ENCODE data around the gene C1orf35.
"Not testable (repeated sequence)": the region's sequence is repeated elsewhere in the genome, so short reads cannot be mapped to it uniquely, and the experiment has no call there.

C1orf35 gene

DNA sequence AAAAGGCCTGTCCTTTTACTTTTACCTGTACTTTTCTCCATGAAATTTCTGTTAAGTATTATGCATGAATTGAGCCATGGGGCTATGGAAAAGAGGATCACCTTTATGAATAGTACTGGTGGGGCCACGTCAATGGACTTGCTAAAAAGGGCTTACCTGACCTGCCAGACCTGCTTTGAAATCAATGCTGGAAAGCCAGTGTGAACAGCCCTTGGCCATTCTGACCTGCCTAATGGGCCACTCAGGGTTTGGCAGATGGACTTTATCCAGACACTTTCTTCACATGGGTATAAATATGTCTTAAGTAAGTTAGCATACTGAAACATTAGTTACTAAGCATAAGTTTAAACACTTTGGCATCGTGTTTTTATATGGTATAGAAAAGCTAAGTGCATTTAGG is 28.6 kb upstream of the C1orf35 start:
- no peak for DNase-seq (ENCODE audit: low spot score)
- H3K4me1 Mint-ChIP-seq (ENCODE audit: low read depth) = peaks cover 3% of the 10 kb centered on the region
- no peaks in the 10 kb centered on the region for H3K36me3 Mint-ChIP-seq (ENCODE audit: low read depth)
- H3K4me3 Mint-ChIP-seq = no peak overlapping the region
- no peaks in the 10 kb centered on the region for H3K9me3 Mint-ChIP-seq
- H3K27me3 Mint-ChIP-seq (ENCODE audit: low read depth) = peaks cover 34% of the 10 kb centered on the region
- H3K27ac Mint-ChIP-seq = no peak overlapping the region

DNA sequence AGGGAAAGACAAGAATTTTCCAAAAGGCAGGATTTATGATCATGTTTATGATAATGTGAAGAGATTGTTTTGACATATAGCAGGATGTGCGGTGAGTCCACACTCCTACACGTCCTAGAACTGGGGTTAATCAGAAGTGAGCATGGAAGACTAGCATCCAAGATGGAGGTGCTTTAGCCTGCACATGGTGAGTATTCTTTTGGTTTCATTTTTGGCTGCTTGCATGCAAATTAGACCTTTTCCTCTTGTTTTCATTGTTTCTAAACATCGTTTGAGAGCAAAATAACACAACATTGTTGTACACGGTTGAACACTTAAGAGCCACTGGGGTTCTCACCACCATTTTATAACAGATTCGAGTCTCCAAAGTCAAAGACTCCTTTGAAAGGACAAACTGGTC is 22.1 kb upstream of the C1orf35 start:
- Mint-ChIP-seq H3K27me3 (ENCODE audit: low read depth) (peaks cover 9% of the 10 kb centered on the region), H3K4me1 (ENCODE audit: low read depth) (peaks cover 4% of the 10 kb centered on the region), H3K36me3 (ENCODE audit: low read depth) (no peaks in the 10 kb centered on the region), H3K4me3 (no peak overlapping the region), H3K9me3 (peaks cover under 1% of the 10 kb centered on the region), H3K27ac (no peak overlapping the region)
- no peak for DNase-seq (ENCODE audit: low spot score)

- peaks cover 4% of the 10 kb centered on the region for H3K4me1 Mint-ChIP-seq (ENCODE audit: low read depth)
- H3K27ac Mint-ChIP-seq = no peak overlapping the region
- H3K27me3 Mint-ChIP-seq (ENCODE audit: low read depth) = peaks cover 6% of the 10 kb centered on the region
- no peak overlapping the region for H3K4me3 Mint-ChIP-seq
- H3K36me3 Mint-ChIP-seq (ENCODE audit: low read depth) = no peaks in the 10 kb centered on the region
- no peak for DNase-seq (ENCODE audit: low spot score)
- H3K9me3 Mint-ChIP-seq = peaks cover 12% of the 10 kb centered on the region
Observed at GRCh38 chr1:228123505-228123904, 20.4 kb upstream of the C1orf35 start.

DNA sequence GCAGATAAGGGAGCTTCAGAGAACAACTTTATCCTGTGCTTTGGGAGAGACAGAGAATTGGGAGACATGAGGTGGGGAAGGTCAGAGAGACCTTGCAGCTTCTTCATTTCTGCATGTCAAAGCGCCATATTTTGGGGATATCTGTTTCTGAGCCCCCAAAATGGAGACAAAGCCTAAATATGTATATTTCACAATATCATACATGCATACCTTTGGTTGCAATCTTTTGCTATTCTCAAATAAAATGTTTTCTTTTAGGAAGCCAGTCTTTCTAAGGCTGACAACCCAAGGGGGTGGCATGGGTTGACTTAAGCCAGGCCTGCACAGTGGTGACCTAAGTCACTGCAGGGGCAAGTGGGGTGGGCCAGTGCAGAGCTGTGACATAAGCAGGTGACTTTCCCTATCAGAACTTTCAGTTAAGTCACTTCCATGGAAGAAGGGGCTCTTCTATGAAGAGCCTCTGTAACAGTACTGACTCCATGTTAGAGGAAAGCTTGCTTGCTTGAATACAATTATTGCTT is 19.9 kb upstream of the C1orf35 start:
- DNase-seq (ENCODE audit: low spot score) = no peak
- peaks cover 2% of the 10 kb centered on the region for H3K36me3 Mint-ChIP-seq (ENCODE audit: low read depth)
- peaks cover 3% of the 10 kb centered on the region for H3K27me3 Mint-ChIP-seq (ENCODE audit: low read depth)
- no peak overlapping the region for H3K27ac Mint-ChIP-seq
- peaks cover 4% of the 10 kb centered on the region for H3K4me1 Mint-ChIP-seq (ENCODE audit: low read depth)
- H3K9me3 Mint-ChIP-seq = peaks cover 15% of the 10 kb centered on the region
- H3K4me3 Mint-ChIP-seq = no peak overlapping the region

DNA sequence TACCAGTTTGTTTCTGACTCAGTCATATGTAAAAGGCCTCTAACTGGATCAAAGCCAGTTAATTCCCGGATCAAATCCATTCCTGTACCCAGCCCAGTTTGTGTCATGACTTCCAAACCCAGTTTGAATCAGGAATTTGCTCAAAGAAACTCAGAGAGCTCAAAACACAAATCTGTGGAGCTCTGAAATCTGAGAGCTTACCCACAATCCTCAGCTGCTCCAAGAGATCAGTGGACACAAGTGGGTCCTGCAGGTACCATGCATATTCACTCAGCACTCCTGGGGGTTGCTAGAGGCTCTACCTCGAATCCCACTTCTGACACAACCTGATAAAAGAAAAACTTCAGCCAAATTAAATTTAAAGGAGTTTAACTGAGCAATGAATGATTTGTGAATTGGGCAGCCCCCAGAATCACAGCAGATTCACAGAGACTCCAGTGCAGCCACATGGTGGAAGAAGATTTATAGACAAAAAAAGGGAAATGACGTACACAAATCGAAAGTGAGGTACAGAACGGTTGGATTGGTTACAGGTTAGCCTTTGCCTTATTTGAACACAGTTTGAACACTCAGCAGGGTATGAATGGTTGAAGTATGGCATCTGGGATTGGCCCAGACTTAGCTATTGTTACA is 17.8 kb upstream of the C1orf35 start:
- H3K27ac Mint-ChIP-seq = no peak overlapping the region
- H3K27me3 Mint-ChIP-seq (ENCODE audit: low read depth) = no peaks in the 10 kb centered on the region
- no peak for DNase-seq (ENCODE audit: low spot score)
- H3K4me3 Mint-ChIP-seq = peak overlapping the region; percentile 41
- peaks cover 4% of the 10 kb centered on the region for H3K4me1 Mint-ChIP-seq (ENCODE audit: low read depth)
- peaks cover 21% of the 10 kb centered on the region for H3K9me3 Mint-ChIP-seq
- peaks cover 7% of the 10 kb centered on the region for H3K36me3 Mint-ChIP-seq (ENCODE audit: low read depth)

GRCh38 chr1:228120351-228120750 is 17.2 kb upstream of the C1orf35 start:
- Mint-ChIP-seq H3K4me1 (ENCODE audit: low read depth) (peaks cover 4% of the 10 kb centered on the region), H3K36me3 (ENCODE audit: low read depth) (peaks cover 7% of the 10 kb centered on the region), H3K9me3 (peaks cover 21% of the 10 kb centered on the region), H3K27me3 (ENCODE audit: low read depth) (no peaks in the 10 kb centered on the region), H3K4me3 (no peak overlapping the region), H3K27ac (no peak overlapping the region)
- DNase-seq (ENCODE audit: low spot score) = no peak

- no peak for DNase-seq (ENCODE audit: low spot score)
- Mint-ChIP-seq H3K4me1 (ENCODE audit: low read depth) (peaks cover 4% of the 10 kb centered on the region), H3K27me3 (ENCODE audit: low read depth) (no peaks in the 10 kb centered on the region), H3K27ac (no peak overlapping the region), H3K4me3 (no peak overlapping the region), H3K9me3 (peaks cover 21% of the 10 kb centered on the region), H3K36me3 (ENCODE audit: low read depth) (peaks cover 7% of the 10 kb centered on the region)
Observed at GRCh38 chr1:228118040-228118439, 14.9 kb upstream of the C1orf35 start.

GRCh38 chr1:228117335-228117734 is 14.2 kb upstream of the C1orf35 start:
- Mint-ChIP-seq H3K36me3 (ENCODE audit: low read depth) (peaks cover 7% of the 10 kb centered on the region), H3K4me3 (no peak overlapping the region), H3K27ac (no peak overlapping the region), H3K9me3 (peaks cover 21% of the 10 kb centered on the region), H3K4me1 (ENCODE audit: low read depth) (peaks cover 4% of the 10 kb centered on the region), H3K27me3 (ENCODE audit: low read depth) (no peaks in the 10 kb centered on the region)
- DNase-seq (ENCODE audit: low spot score) = no peak

- no peak overlapping the region for H3K4me3 Mint-ChIP-seq
Observed at GRCh38 chr1:228114827-228115226, 11.7 kb upstream of the C1orf35 start.

DNA sequence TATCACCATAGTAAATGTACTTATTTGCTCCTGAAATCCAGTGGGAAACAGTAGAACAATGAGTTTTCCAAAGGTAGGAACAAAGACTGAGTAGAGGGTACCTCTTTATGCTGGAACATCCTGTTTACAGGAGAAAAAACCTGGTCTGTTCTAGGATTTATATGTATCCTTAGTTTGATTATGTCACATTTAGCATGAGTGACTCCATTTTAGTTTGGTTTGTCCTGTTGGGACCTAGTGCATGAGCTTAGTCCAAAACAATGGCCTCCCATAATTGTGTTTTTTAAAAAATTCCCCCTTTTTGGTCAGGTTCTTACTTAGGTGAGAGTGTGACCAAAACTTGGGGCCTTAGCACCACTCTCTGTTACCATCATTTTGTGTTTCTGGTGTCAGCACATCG is 9.5 kb upstream of the C1orf35 start:
- no peak for DNase-seq (ENCODE audit: low spot score)
- no peaks in the 10 kb centered on the region for H3K27me3 Mint-ChIP-seq (ENCODE audit: low read depth)
- H3K36me3 Mint-ChIP-seq (ENCODE audit: low read depth) = peaks cover 5% of the 10 kb centered on the region
- H3K27ac Mint-ChIP-seq = no peak overlapping the region
- peaks cover 3% of the 10 kb centered on the region for H3K9me3 Mint-ChIP-seq
- H3K4me1 Mint-ChIP-seq (ENCODE audit: low read depth) = peaks cover 16% of the 10 kb centered on the region
- H3K4me3 Mint-ChIP-seq = no peak overlapping the region

More at GRCh38 chr1:228114827-228115226, 11.7 kb upstream of the C1orf35 start:
- Mint-ChIP-seq H3K36me3 (ENCODE audit: low read depth) (peaks cover 7% of the 10 kb centered on the region), H3K27me3 (ENCODE audit: low read depth) (no peaks in the 10 kb centered on the region), H3K4me1 (ENCODE audit: low read depth) (peaks cover 7% of the 10 kb centered on the region), H3K9me3 (peaks cover 16% of the 10 kb centered on the region), H3K27ac (no peak overlapping the region)
- no peak for DNase-seq (ENCODE audit: low spot score)

GRCh38 chr1:228112167-228112566 is 9.0 kb upstream of the C1orf35 start:
- H3K27me3 Mint-ChIP-seq (ENCODE audit: low read depth) = no peaks in the 10 kb centered on the region
- H3K4me3 Mint-ChIP-seq = no peak overlapping the region
- peaks cover 3% of the 10 kb centered on the region for H3K36me3 Mint-ChIP-seq (ENCODE audit: low read depth)
- H3K4me1 Mint-ChIP-seq (ENCODE audit: low read depth) = peaks cover 16% of the 10 kb centered on the region
- DNase-seq (ENCODE audit: low spot score) = no peak
- no peak overlapping the region for H3K27ac Mint-ChIP-seq
- no peaks in the 10 kb centered on the region for H3K9me3 Mint-ChIP-seq

DNA sequence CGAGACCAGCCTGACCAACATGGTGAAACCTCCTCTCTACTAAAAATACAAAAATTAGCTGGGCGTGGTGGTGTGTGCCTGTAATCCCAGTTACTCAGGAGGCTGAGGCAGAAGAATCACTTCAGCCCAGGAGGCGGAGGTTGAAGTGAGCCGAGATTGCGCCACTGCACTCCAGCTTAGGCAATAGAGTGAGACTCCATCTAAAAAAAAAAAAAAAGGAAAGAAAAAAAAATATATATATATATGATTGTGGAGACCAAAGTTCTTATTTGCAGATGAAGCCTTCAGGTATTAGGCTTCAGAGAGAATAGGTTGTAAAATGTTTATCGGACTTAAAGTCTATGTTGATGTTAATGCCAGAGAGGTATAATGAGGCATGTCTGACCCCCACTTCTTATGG is 8.2 kb upstream of the C1orf35 start:
- not testable (repeated sequence) for H3K36me3 Mint-ChIP-seq (ENCODE audit: low read depth); DNase-seq (ENCODE audit: low spot score); H3K9me3 Mint-ChIP-seq; H3K27ac Mint-ChIP-seq; H3K4me3 Mint-ChIP-seq; H3K27me3 Mint-ChIP-seq (ENCODE audit: low read depth)
- H3K4me1 Mint-ChIP-seq (ENCODE audit: low read depth) = peaks cover 16% of the 10 kb centered on the region

GRCh38 chr1:228110556-228110955 is 7.4 kb upstream of the C1orf35 start:
- no peak overlapping the region for H3K27ac Mint-ChIP-seq
- peak overlapping the region; percentile 7 for H3K4me3 Mint-ChIP-seq
- H3K9me3 Mint-ChIP-seq = no peaks in the 10 kb centered on the region
- H3K36me3 Mint-ChIP-seq (ENCODE audit: low read depth) = peaks cover 6% of the 10 kb centered on the region
- H3K4me1 Mint-ChIP-seq (ENCODE audit: low read depth) = peaks cover 16% of the 10 kb centered on the region
- DNase-seq (ENCODE audit: low spot score) = no peak
- H3K27me3 Mint-ChIP-seq (ENCODE audit: low read depth) = no peaks in the 10 kb centered on the region

DNA sequence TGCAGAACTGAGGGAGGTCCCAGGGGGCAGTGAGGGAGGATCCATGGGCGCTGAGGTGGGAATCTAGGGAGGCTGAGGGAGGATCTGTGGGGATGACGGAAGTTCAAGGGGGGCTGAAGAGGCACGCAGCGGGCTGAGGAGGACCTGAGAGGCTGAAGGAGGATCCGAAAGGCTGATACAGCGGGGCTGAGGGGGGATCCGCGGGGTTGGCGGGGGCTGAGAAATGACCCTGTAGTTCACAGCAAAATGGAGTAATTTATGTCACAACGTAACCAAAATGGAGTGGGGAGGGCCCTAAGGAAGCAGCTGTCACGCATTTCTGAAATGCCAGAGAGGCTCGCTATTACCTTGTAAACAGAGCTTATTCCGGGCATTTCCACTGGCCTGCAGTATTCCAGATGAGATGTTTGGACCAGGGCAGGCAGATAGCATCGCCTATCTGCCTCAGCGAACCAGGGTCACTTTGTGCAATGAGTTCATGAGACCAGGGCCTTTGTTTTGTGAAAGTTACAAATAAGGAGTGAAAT is 6.9 kb upstream of the C1orf35 start:
- no peaks in the 10 kb centered on the region for H3K9me3 Mint-ChIP-seq
- H3K27ac Mint-ChIP-seq = peak overlapping the region; percentile 95
- H3K4me3 Mint-ChIP-seq = peak overlapping the region; percentile 92
- peaks cover 16% of the 10 kb centered on the region for H3K4me1 Mint-ChIP-seq (ENCODE audit: low read depth)
- peaks cover 6% of the 10 kb centered on the region for H3K36me3 Mint-ChIP-seq (ENCODE audit: low read depth)
- no peak for DNase-seq (ENCODE audit: low spot score)
- no peaks in the 10 kb centered on the region for H3K27me3 Mint-ChIP-seq (ENCODE audit: low read depth)
